Fibroblast of pulmonary artery (primary cell): Measurements from ENCODE around the gene NASP.

Source experiments
- DNase-seq: peaks from one replicate; pipeline ENCODE4 v3.0.0-alpha.2; 2010; ENCODE audit warnings: low read depth
- H3K4me3 ChIP-seq: replicated peaks from 2 replicates; pipeline ENCODE4 v1.5.1; 2011; ENCODE audit warnings: low read depth, mild to moderate bottlenecking, control low read depth, low read length, moderate library complexity
- CTCF ChIP-seq: IDR thresholded peaks from 2 replicates; pipeline ENCODE4 v1.5.1; 2011; ENCODE audit warnings: mild to moderate bottlenecking, control low read depth, low read length, inconsistent platforms; ENCODE audit errors: missing control alignments

NASP gene

GRCh38 chr1:45644661-45645060, 60.8 kb downstream of the NASP start:
- DNase-seq: no peak
- no peak for TF ChIP-seq CTCF
- no peak overlapping the region for H3K4me3 ChIP-seq

- DNase-seq: peak; percentile 90
- no peak for TF ChIP-seq CTCF
- peak overlapping the region; percentile 4 for H3K4me3 ChIP-seq
Observed at GRCh38 chr1:45647248-45648021, 63.6 kb downstream of the NASP start.

- no peak overlapping the region for H3K4me3 ChIP-seq
- peak; percentile 35 for DNase-seq
- no peak for TF ChIP-seq CTCF
Observed at GRCh38 chr1:45654540-45655280, 70.9 kb downstream of the NASP start.

GRCh38 chr1:45656573-45657226, 72.9 kb downstream of the NASP start:
- TF ChIP-seq CTCF: no peak
- no peak for DNase-seq
- no peak overlapping the region for H3K4me3 ChIP-seq

GRCh38 chr1:45658171-45658570, 74.3 kb downstream of the NASP start:
- no peak for DNase-seq
- H3K4me3 ChIP-seq: no peak overlapping the region

GRCh38 chr1:45659222-45659621, 75.4 kb downstream of the NASP start:
- no peak for TF ChIP-seq CTCF
- no peak for DNase-seq
- H3K4me3 ChIP-seq: no peak overlapping the region

More at GRCh38 chr1:45658171-45658570, 74.3 kb downstream of the NASP start:
- no peak for TF ChIP-seq CTCF
